GM18867 (cell line): ENCODE results near the gene ARL2BP.

Source experiments
- ATAC-seq: cut with Tn5 transposase; IDR thresholded peaks from one replicate; pipeline ENCODE4 v1.9.1; 2021; ENCODE audit warnings: mild to moderate bottlenecking, moderate library complexity; ENCODE audit not compliant: unreplicated experiment

ARL2BP gene

GRCh38 chr16:57281791-57282190 is 36.7 kb downstream of the ARL2BP start:
- ATAC-seq, result no peak

DNA sequence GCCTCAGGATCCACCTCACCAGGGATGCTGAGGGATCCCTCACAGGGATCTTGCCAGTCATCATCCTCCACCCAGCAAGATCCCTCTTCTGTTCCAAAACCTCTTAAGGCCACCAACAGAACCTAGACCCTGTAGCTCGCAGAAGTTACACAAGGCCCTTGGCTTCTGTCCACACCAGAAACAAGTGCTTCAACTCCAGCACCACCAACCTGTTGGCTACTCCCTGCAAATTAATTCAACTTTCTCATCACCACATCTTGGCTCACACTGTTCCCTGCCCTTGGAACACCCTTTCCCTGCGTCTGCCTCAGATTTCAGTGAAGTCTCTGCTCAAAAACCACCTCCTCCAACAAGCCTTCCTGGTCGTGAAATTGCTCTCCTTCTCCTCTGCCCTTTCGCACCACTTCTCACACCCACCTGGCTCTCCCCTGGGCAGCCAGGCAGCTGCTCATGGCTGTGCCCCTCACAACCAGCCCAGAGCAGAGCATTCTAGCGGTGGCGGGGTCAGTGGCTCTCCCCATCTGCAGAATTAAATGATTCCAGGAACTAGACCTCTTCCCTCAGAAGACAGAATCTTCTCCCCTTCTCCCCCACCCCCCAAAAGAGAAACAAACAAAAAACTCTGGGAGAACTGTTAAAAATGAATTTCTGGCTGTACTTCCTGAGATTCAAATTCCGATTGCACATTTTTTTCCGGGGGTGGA is 37.6 kb downstream of the ARL2BP start:
- no peak for ATAC-seq

GRCh38 chr16:57283214-57283958 is 38.3 kb downstream of the ARL2BP start:
- no peak for ATAC-seq

GRCh38 chr16:57283959-57284208 is 38.8 kb downstream of the ARL2BP start:
- no peak for ATAC-seq

DNA sequence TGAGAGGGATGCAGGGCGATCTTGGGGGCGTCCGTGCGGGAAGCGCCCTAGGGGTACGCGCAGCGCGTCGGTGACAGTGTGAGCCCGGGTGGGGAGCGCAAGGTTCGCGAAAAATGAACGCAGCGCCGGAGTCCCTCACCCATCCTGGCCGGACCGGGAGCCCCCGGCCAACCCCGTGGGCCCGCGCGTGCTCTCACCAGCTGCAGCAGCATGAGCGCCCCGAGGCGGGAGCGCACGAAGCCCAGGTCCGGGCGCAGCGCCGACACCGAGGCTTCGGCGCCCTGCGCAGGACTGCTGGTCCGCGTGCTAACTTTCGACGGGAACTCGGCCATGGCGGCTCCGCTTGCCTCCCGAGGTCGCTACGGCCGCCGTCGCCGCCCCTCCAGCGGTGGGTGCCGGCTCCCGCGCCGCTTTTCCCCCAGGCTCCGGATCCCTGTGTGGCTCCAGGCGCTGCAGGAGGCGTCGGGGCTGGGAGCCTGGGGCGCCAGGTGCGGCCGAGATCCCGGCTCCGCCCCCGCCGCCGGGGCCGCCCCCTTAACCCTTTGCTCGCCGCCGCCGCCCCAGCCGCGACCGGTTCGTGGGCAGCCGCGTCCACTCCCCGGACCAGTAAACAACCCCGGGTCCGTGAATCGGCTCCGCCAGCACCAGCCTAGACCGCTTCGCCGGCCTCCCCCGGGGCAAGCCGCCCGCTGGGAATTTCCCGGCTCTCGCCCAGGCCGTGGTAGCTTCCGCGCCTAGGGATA is 39.3 kb downstream of the ARL2BP start, which contains the start of gene PLLP:
Gene PLLP, minus strand, starts transcription at position 464 of the 743 bp plus-strand sequence. Its CDS starts 132 bp downstream, at position 332.
- no peak for ATAC-seq

- ATAC-seq, result no peak
Measured at GRCh38 chr16:57284952-57285363, 39.9 kb downstream of the ARL2BP start.

DNA sequence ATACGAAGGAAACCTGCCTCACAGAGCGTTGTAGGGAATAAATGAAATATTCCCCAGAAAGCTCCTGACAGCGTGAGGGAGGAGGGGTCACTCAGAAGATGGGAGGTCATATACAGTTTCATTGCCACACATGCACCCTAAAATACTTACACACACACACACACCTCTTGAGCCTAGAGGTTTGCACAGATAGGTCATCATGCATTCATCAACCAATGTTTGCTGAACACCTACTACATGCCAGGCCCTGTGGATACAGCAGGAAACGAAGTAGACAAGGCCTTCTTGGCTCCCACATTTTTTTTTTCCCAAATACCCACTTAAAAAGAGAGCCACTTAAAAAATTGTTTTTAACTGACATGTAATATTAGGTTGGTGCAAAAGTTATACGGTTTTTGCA is 40.3 kb downstream of the ARL2BP start:
- ATAC-seq, result no peak

GRCh38 chr16:57289391-57290257 is 44.6 kb downstream of the ARL2BP start:
- ATAC-seq, result no peak

- ATAC-seq, result no peak
Measured at GRCh38 chr16:57297856-57298255, 52.8 kb downstream of the ARL2BP start.

DNA sequence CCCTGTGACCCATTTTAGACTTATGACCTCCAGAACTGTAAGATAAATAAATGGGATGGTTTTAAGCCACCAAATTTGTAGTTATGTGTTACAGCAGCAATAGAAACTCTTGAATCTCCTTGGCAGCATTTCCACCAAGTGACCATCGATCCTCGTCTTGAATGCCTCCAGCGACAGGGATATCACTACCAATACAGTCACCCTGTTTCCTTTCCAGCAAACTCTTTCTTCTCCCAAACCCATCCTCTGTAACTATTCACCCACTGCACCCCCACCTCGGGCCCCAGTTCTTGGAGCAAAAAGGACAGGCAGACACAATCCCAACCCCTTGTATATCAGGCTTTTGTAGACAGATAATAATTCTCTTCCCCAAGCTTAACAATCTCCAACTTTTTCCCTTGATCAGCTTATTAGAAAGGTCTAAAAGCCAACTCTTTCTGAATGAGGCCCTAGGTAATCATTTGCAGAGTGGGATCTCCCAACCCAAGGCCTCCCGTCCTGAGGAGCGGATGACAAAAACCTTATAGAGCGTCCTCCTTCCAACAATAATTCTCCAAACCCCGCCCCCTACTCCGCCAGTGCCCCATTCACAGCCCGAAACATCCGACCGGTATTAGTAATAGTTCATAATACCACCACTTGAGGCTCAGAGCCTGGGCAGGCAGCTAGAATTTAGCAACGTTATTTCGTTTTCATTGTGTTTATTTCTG is 54.1 kb downstream of the ARL2BP start:
- ATAC-seq, result peak; percentile 20

GRCh38 chr16:57299719-57300386 is 54.8 kb downstream of the ARL2BP start:
- ATAC-seq, result peak; percentile 44

- ATAC-seq, result peak; percentile 85
Measured at GRCh38 chr16:57300387-57301125, 55.5 kb downstream of the ARL2BP start.

- no peak for ATAC-seq
Measured at GRCh38 chr16:57301126-57301817, 56.2 kb downstream of the ARL2BP start.
